Aorta (tissue), 5 donors: ENCODE results near the gene AGBL4. TPM values are rescaled to one million over a fixed set of nuclear protein-coding genes. Genes with fewer than 3 reads are reported as not detected.

Experiments used
- ATAC-seq: fragments of 200-7000 bp; cut with Tn5 transposase; one replicate; pipeline ENCODE4 v1.9.1; 2022; ENCODE audit warnings: moderate library complexity; ENCODE audit not compliant: low FRiP score
- DNase-seq, 2 donors: peaks; one replicate each; pipeline ENCODE4 v3.0.0-alpha.2; 2020
- H3K27ac ChIP-seq, 2 donors: one replicate each; pipeline ENCODE4 v1.5.1; 2013; ENCODE audit warnings: low read length in 2 of 2, mild to moderate bottlenecking in 2 of 2, moderate library complexity in 2 of 2, control low read depth in 1 of 2, inconsistent platforms in 1 of 2, low read depth in 1 of 2
- H3K27me3 ChIP-seq, 2 donors: one replicate each; pipeline ENCODE4 v1.6.1; 2013; ENCODE audit warnings: control low read depth in 1 of 2, low read length in 1 of 2, mild to moderate bottlenecking in 1 of 2, moderate library complexity in 1 of 2; ENCODE audit not compliant: insufficient read depth in 2 of 2, control insufficient read depth in 1 of 2
- H3K36me3 ChIP-seq, 2 donors: one replicate each; pipeline ENCODE4 v1.6.1; 2013; ENCODE audit warnings: control low read depth in 1 of 2, low read length in 1 of 2, mild to moderate bottlenecking in 1 of 2; ENCODE audit not compliant: insufficient read depth in 2 of 2, control insufficient read depth in 1 of 2
- H3K4me1 ChIP-seq, 2 donors: one replicate each; pipeline ENCODE4 v1.6.1; 2013; ENCODE audit warnings: low read length in 2 of 2, control low read depth in 1 of 2, mild to moderate bottlenecking in 1 of 2, moderate library complexity in 1 of 2; ENCODE audit not compliant: insufficient read depth in 2 of 2, control insufficient read depth in 1 of 2
- H3K4me3 ChIP-seq, 2 donors: one replicate each; pipeline ENCODE4 v1.5.1; 2013; ENCODE audit warnings: low read length in 2 of 2, control low read depth in 1 of 2, mild to moderate bottlenecking in 1 of 2
- H3K9me3 ChIP-seq: one replicate; pipeline ENCODE4 v1.6.1; 2013; ENCODE audit warnings: mild to moderate bottlenecking, low read length; ENCODE audit not compliant: control insufficient read depth
- WGBS, 2 donors: extraction: QIAGEN DNeasy Blood & Tissue Kit; methylation state at CpG; one replicate each; pipeline ENCODE4 v1.1.7; 2013; 5-methylcytosine and 5-hydroxymethylcytosine counted together
- intact Hi-C, 2 donors: fragments of 100-400 bp; cut with DNase I; formaldehyde crosslinking; loops; one replicate each; pipeline versions ENCODE4 v1.14.2 to v1.15.0; 2022
- polyA plus RNA-seq, 2 donors: library from polyadenylated mRNA; stranded (reverse); fragments of 200-250 nt; gene quantifications; one replicate each; pipeline ENCODE4 v1.2.3, GENCODE V29; 2013
- total RNA-seq, 2 donors: library from RNA; stranded (reverse); fragmentation: NEBNext Ultra II Directional; extraction: Animal tissue kit (Norgen Biotek cat#: 25700); gene quantifications; one replicate each; pipeline ENCODE4 v1.2.1, GENCODE V29; 2021
- donor health status: healthy with polysubstance abuse.
- donor health status: Bipolar disorder and iron deficiency.
- donor health status: DM: no; HTN: no; CAD: no.
- donor health status: DM: no; HTN: no; CAD: no.
- donor health status: DM: yes; HTN: yes; CAD: no.

Gene AGBL4
- total and polyA plus RNA-seq, 4 donors, result 0.18 TPM; not detected in 3

DNA sequence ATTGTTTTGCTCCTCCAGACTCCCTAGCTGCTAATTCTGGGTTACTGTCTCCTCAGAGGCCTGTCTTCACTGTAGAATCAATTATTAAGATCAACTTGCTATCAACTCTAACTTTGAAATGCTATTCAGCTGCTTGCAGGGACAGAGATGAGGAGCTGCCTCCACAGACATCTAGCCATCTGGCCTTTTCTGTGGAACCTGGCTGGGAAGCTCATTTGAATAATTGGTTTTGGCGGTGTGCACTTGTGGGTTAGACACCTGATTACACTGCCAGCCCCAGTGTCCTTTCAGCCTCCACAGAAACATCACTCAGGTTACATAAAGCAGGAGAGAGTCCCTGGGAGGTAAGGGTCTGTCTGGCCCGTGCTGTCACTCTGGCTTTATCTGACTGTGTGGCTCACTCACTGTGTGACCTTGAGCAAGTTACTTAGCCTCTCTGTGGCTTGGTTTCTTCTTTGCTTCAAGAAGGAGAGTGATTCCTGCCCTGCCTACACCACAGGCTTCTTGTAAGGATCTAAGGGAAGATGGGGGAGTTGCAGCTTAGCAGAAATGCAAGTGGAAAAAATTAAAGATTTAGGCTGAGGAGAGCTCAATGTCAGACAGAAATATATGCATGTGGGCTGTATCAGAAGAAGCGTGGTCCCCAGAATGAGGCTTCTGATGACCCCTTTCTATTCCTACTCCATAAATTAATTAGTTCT, 1378.7 kb downstream of the AGBL4 start:
- H3K27me3 ChIP-seq, result no peaks in the 10 kb centered on the region
- no peak overlapping the region for H3K4me3 ChIP-seq
- 89 to 90% methylated on average over 3 of the region's 3 CpGs for WGBS, 2 donors
- no peaks in the 10 kb centered on the region for H3K9me3 ChIP-seq
- no peak overlapping the region for H3K27ac ChIP-seq
- no peak for DNase-seq
- ATAC-seq, result no peak
- no peaks in the 10 kb centered on the region for H3K36me3 ChIP-seq
- no peaks in the 10 kb centered on the region for H3K4me1 ChIP-seq
- intact Hi-C loops, result no loop called here

GRCh38 chr1:48644190-48644900, 1379.4 kb downstream of the AGBL4 start:
- Histone ChIP-seq H3K36me3 (no peaks in the 10 kb centered on the region), H3K27me3 (no peaks in the 10 kb centered on the region), H3K4me1 (no peaks in the 10 kb centered on the region), H3K9me3 (no peaks in the 10 kb centered on the region), H3K4me3 (no peak overlapping the region), H3K27ac (no peak overlapping the region)
- 85 to 93% methylated on average over 7 of the region's 7 CpGs for WGBS, 2 donors
- intact Hi-C loops, result no loop called here
- DNase-seq, result no peak
- ATAC-seq, result no peak

DNA sequence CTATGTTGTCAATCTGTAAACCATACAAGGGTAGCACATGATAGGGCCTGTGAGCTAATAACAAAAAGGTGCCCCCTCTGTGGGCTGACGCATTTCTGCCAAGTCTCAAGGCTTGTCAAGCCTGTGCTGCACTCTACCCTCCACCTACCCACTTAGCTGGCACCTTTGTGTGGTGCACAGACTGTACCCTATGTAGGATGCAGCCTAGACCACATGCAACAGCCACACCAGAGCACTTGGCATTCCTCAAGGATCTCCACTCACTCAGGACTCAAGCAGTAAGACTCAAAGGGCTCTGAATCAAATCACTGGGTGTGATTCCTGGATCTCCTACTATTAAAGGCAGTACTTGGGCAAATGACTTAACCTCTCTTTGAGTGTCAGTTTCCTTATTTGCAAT, 1380.6 kb downstream of the AGBL4 start:
- H3K4me3 ChIP-seq, result no peak overlapping the region
- no peaks in the 10 kb centered on the region for H3K9me3 ChIP-seq
- H3K4me1 ChIP-seq, result no peaks in the 10 kb centered on the region
- intact Hi-C loops, result no loop called here
- no peak overlapping the region for H3K27ac ChIP-seq
- ATAC-seq (no peak), DNase-seq (no peak)
- H3K27me3 ChIP-seq, result no peaks in the 10 kb centered on the region
- no peaks in the 10 kb centered on the region for H3K36me3 ChIP-seq
- WGBS, 2 donors, result 93 to 96% methylated on average over 1 of the region's 1 CpG

DNA sequence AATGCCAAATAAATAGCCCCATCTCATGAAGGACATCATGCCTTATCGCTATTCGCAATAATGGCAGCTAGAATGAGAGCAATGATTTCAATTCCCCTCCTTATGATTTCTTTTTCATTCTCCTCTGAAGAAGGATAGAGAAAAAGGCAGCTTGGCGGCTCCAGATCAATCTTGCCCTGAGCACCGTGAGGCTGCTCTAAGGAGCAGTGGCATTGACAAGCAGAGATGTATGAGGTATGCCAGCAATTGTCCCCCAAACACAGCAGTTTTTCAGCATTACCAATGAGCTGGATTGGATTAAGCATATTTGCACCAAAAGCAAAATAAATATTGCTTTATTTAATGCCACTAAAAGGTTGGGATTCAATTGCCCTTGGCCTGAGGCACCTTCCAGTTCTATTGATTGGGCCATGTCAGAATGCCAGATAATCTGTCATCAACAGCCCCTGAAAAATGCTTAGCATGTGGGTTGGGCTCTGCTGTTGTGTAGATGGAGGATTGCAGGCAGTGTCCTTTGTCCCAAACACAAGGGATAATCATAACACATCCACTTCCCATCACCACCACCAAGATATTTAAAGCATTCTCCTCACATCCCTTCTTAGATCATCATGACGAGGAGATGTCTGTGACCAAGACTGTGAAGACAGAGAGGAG, 1382.8 kb downstream of the AGBL4 start:
- WGBS, 2 donors, result 88 to 92% methylated on average over 5 of the region's 5 CpGs
- H3K4me3 ChIP-seq, result no peak overlapping the region
- no peaks in the 10 kb centered on the region for H3K4me1 ChIP-seq
- H3K36me3 ChIP-seq, result no peaks in the 10 kb centered on the region
- DNase-seq (no peak), ATAC-seq (no peak)
- no peaks in the 10 kb centered on the region for H3K27me3 ChIP-seq
- H3K27ac ChIP-seq, result no peak overlapping the region
- intact Hi-C loops, result no loop called here
- H3K9me3 ChIP-seq, result no peaks in the 10 kb centered on the region

DNA sequence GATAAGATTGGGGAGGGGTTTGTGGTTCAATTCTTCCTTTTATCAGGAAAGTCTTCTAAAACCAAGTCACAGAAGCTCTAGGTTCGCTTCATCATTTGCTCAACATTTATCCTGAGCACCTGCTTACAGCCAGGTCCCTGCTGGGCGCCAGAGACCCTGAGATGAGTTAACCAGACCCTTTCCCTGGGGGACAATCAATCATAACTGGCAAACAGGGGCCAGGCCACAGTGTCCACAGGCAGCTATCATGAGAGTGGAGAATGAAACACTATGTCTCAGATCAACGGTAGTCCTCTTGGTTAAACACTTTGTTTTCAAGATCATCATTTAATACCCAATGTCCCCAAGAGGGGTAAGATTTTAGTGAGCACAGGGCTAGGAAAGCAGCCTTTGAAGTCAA, 1393.9 kb downstream of the AGBL4 start:
- H3K9me3 ChIP-seq, result no peaks in the 10 kb centered on the region
- DNase-seq (no peak), ATAC-seq (no peak)
- H3K36me3 ChIP-seq, result no peaks in the 10 kb centered on the region
- H3K27me3 ChIP-seq, result no peaks in the 10 kb centered on the region
- H3K4me3 ChIP-seq, result no peak overlapping the region
- H3K4me1 ChIP-seq, result no peaks in the 10 kb centered on the region
- H3K27ac ChIP-seq, result no peak overlapping the region
- WGBS, 2 donors, result 97 to 100% methylated on average over 3 of the region's 3 CpGs
- intact Hi-C loops, result no loop called here

DNA sequence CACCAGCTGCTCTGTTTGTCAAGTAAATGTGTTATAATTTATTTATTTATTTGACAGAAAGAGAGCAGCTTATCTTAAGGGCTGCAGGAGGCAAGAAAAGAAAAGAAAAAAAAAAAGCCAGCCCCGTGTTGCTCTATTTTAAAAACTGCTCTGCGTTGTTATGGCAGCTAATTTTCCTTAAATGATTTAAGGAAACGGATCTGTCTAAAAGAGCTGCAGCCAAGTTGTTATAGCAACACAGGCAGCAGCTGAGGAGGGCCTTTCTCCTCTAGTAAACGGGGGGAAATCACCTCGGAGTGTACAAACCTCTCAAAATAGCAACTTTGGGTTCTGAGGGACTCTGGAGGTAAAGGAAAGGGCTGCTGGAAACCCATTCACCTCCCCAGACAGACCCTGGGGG, 1396.3 kb downstream of the AGBL4 start:
- no peaks in the 10 kb centered on the region for H3K4me1 ChIP-seq
- H3K9me3 ChIP-seq, result no peaks in the 10 kb centered on the region
- no peaks in the 10 kb centered on the region for H3K27me3 ChIP-seq
- intact Hi-C loops, result no loop called here
- H3K27ac ChIP-seq, result no peak overlapping the region
- H3K36me3 ChIP-seq, result no peaks in the 10 kb centered on the region
- 3% methylated on average over 5 of the region's 5 CpGs for WGBS, 2 donors
- no peak for ATAC-seq
- DNase-seq, result no peak
- no peak overlapping the region for H3K4me3 ChIP-seq

GRCh38 chr1:48619539-48619938, 1404.2 kb downstream of the AGBL4 start:
- Histone ChIP-seq H3K9me3 (no peaks in the 10 kb centered on the region), H3K27me3 (no peaks in the 10 kb centered on the region), H3K36me3 (no peaks in the 10 kb centered on the region), H3K4me1 (peaks cover 0 to 1% of the 10 kb centered on the region in 2 donors), H3K4me3 (no peak overlapping the region), H3K27ac (no peak overlapping the region)
- WGBS, 2 donors, result 61 to 62% methylated on average over 9 of the region's 9 CpGs
- DNase-seq, result peak in 1 of 2 donors; percentile 49
- ATAC-seq, result no peak
- intact Hi-C loops, result no loop called here

GRCh38 chr1:48617252-48617651, 1406.5 kb downstream of the AGBL4 start:
- no peaks in the 10 kb centered on the region for H3K36me3 ChIP-seq
- ATAC-seq, result no peak
- H3K4me1 ChIP-seq, result peaks cover 0 to 1% of the 10 kb centered on the region in 2 donors
- no peaks in the 10 kb centered on the region for H3K9me3 ChIP-seq
- no peak overlapping the region for H3K4me3 ChIP-seq
- H3K27ac ChIP-seq, result no peak overlapping the region
- H3K27me3 ChIP-seq, result no peaks in the 10 kb centered on the region
- no peak for DNase-seq
- intact Hi-C loops, result no loop called here
- 73 to 75% methylated on average over 3 of the region's 3 CpGs for WGBS, 2 donors

- no peak for ATAC-seq
- H3K9me3 ChIP-seq, result no peaks in the 10 kb centered on the region
- no peaks in the 10 kb centered on the region for H3K27me3 ChIP-seq
- no peaks in the 10 kb centered on the region for H3K36me3 ChIP-seq
- no peak for DNase-seq
- intact Hi-C loops, result no loop called here
- H3K4me1 ChIP-seq, result peaks cover 0 to 1% of the 10 kb centered on the region in 2 donors
- H3K27ac ChIP-seq, result no peak overlapping the region
- H3K4me3 ChIP-seq, result no peak overlapping the region
- WGBS, 2 donors, result 74 to 76% methylated on average over 2 of the region's 2 CpGs
Observed at GRCh38 chr1:48616710-48617109, 1407.0 kb downstream of the AGBL4 start.
